Duodenal mucosa (tissue), 2 donors: ENCODE results near the gene ITPKA.

Experiments
- H3K27ac ChIP-seq: one replicate; pipeline ENCODE4 v1.7.0; 2013; ENCODE audit warnings: low read depth, low read length
- H3K27me3 ChIP-seq, 2 donors: one replicate each; pipeline ENCODE4 v1.7.0; 2013; ENCODE audit warnings: low read length in 2 of 2, control low read depth in 1 of 2; ENCODE audit not compliant: insufficient read depth in 2 of 2, control insufficient read depth in 1 of 2
- H3K36me3 ChIP-seq, 2 donors: one replicate each; pipeline ENCODE4 v1.7.0; 2013; ENCODE audit warnings: low read length in 2 of 2, control low read depth in 1 of 2; ENCODE audit not compliant: insufficient read depth in 2 of 2, control insufficient read depth in 1 of 2
- H3K4me1 ChIP-seq, 2 donors: one replicate each; pipeline ENCODE4 v1.7.0; 2013; ENCODE audit warnings: low read length in 2 of 2, control low read depth in 1 of 2; ENCODE audit not compliant: insufficient read depth in 2 of 2, control insufficient read depth in 1 of 2
- H3K4me3 ChIP-seq, 2 donors: one replicate each; pipeline ENCODE4 v1.7.0; 2013; ENCODE audit warnings: low read length in 2 of 2, low read depth in 1 of 2
- H3K9ac ChIP-seq, 2 donors: one replicate each; pipeline ENCODE4 v1.7.0; 2013; ENCODE audit warnings: low read length in 2 of 2, low read depth in 1 of 2
- H3K9me3 ChIP-seq, 2 donors: one replicate each; pipeline ENCODE4 v1.7.0; 2013; ENCODE audit warnings: low read length in 2 of 2, control low read depth in 1 of 2; ENCODE audit not compliant: control insufficient read depth in 1 of 2

The ITPKA gene

GRCh38 chr15:41506796-41507341, 13.2 kb downstream of the ITPKA start:
- Histone ChIP-seq H3K27ac (no peak overlapping the region), H3K36me3 (peaks cover 0 to 15% of the 10 kb centered on the region in 2 donors), H3K4me1 (peaks cover 23 to 24% of the 10 kb centered on the region in 2 donors), H3K27me3 (peaks cover 5 to 8% of the 10 kb centered on the region in 2 donors), H3K9ac (peak overlapping the region in 1 of 2 donors; percentile 7), H3K4me3 (no peak overlapping the region), H3K9me3 (no peaks in the 10 kb centered on the region)

- peak overlapping the region; percentile 30 for H3K27ac ChIP-seq
- no peak overlapping the region for H3K4me3 ChIP-seq
- peaks cover 23 to 32% of the 10 kb centered on the region in 2 donors for H3K4me1 ChIP-seq
- H3K9ac ChIP-seq, result peak overlapping the region; percentile 7 to 25
- H3K9me3 ChIP-seq, result no peaks in the 10 kb centered on the region
- H3K27me3 ChIP-seq, result peaks cover 0 to 4% of the 10 kb centered on the region in 2 donors
- H3K36me3 ChIP-seq, result peaks cover 0 to 11% of the 10 kb centered on the region in 2 donors
Measured at GRCh38 chr15:41507820-41508290, 14.2 kb downstream of the ITPKA start.

GRCh38 chr15:41510728-41511127, 17.1 kb downstream of the ITPKA start:
- peaks cover 0 to 4% of the 10 kb centered on the region in 2 donors for H3K27me3 ChIP-seq
- H3K36me3 ChIP-seq, result no peaks in the 10 kb centered on the region
- H3K9me3 ChIP-seq, result no peaks in the 10 kb centered on the region
- peak overlapping the region in 1 of 2 donors; percentile 44 for H3K9ac ChIP-seq
- H3K27ac ChIP-seq, result peak overlapping the region; percentile 10
- peak overlapping the region; percentile 22 to 81 for H3K4me3 ChIP-seq
- peaks cover 21 to 44% of the 10 kb centered on the region in 2 donors for H3K4me1 ChIP-seq

- H3K9me3 ChIP-seq, result no peaks in the 10 kb centered on the region
- H3K27ac ChIP-seq, result peak overlapping the region; percentile 10
- peaks cover 21 to 44% of the 10 kb centered on the region in 2 donors for H3K4me1 ChIP-seq
- no peaks in the 10 kb centered on the region for H3K36me3 ChIP-seq
- peak overlapping the region; percentile 72 to 73 for H3K9ac ChIP-seq
- H3K27me3 ChIP-seq, result peaks cover 0 to 4% of the 10 kb centered on the region in 2 donors
- peak overlapping the region; percentile 78 to 81 for H3K4me3 ChIP-seq
Measured at GRCh38 chr15:41511331-41511898, 17.7 kb downstream of the ITPKA start.

GRCh38 chr15:41511899-41512369, 18.3 kb downstream of the ITPKA start:
- no peaks in the 10 kb centered on the region for H3K9me3 ChIP-seq
- no peaks in the 10 kb centered on the region for H3K36me3 ChIP-seq
- peaks cover 0 to 4% of the 10 kb centered on the region in 2 donors for H3K27me3 ChIP-seq
- no peak overlapping the region for H3K27ac ChIP-seq
- H3K4me3 ChIP-seq, result peak overlapping the region; percentile 78 to 81
- peak overlapping the region; percentile 61 to 73 for H3K9ac ChIP-seq
- H3K4me1 ChIP-seq, result peaks cover 21 to 41% of the 10 kb centered on the region in 2 donors

GRCh38 chr15:41512512-41512939, 18.9 kb downstream of the ITPKA start:
- H3K36me3 ChIP-seq, result peaks cover 0 to 5% of the 10 kb centered on the region in 2 donors
- peak overlapping the region; percentile 61 to 73 for H3K9ac ChIP-seq
- no peaks in the 10 kb centered on the region for H3K9me3 ChIP-seq
- peaks cover 0 to 4% of the 10 kb centered on the region in 2 donors for H3K27me3 ChIP-seq
- H3K27ac ChIP-seq, result no peak overlapping the region
- H3K4me1 ChIP-seq, result peaks cover 15 to 35% of the 10 kb centered on the region in 2 donors
- H3K4me3 ChIP-seq, result peak overlapping the region; percentile 78 to 81

GRCh38 chr15:41512940-41513505, 19.3 kb downstream of the ITPKA start:
- H3K27me3 ChIP-seq, result peaks cover 0 to 4% of the 10 kb centered on the region in 2 donors
- H3K4me1 ChIP-seq, result peaks cover 11 to 31% of the 10 kb centered on the region in 2 donors
- H3K9me3 ChIP-seq, result no peaks in the 10 kb centered on the region
- peaks cover 0 to 10% of the 10 kb centered on the region in 2 donors for H3K36me3 ChIP-seq
- no peak overlapping the region for H3K27ac ChIP-seq
- H3K9ac ChIP-seq, result peak overlapping the region; percentile 61 to 73
- peak overlapping the region; percentile 78 to 81 for H3K4me3 ChIP-seq

GRCh38 chr15:41513506-41514227, 20.0 kb downstream of the ITPKA start, which contains the start of gene LTK:
TSS of gene LTK (minus strand) at chr15:41513827. CDS start at chr15:41513709, 118 bp downstream.
- H3K9ac ChIP-seq, result peak within 1 kb of the TSS; percentile 61 to 73
- H3K27ac ChIP-seq, result no peak within 1 kb of the TSS
- H3K9me3 ChIP-seq, result no peaks in the 10 kb centered on the region
- H3K4me1 ChIP-seq, result peaks cover 11 to 29% of the 10 kb centered on the region in 2 donors
- peaks cover 0 to 4% of the 10 kb centered on the region in 2 donors for H3K27me3 ChIP-seq
- peaks cover 0 to 11% of the 10 kb centered on the region in 2 donors for H3K36me3 ChIP-seq
- peak within 1 kb of the TSS; percentile 78 to 81 for H3K4me3 ChIP-seq

- peaks cover 8 to 11% of the 10 kb centered on the region in 2 donors for H3K4me1 ChIP-seq
- no peaks in the 10 kb centered on the region for H3K27me3 ChIP-seq
- H3K27ac ChIP-seq, result no peak overlapping the region
- no peak overlapping the region for H3K9ac ChIP-seq
- H3K9me3 ChIP-seq, result no peaks in the 10 kb centered on the region
- peaks cover 0 to 36% of the 10 kb centered on the region in 2 donors for H3K36me3 ChIP-seq
- no peak overlapping the region for H3K4me3 ChIP-seq
Measured at GRCh38 chr15:41517895-41518449, 24.3 kb downstream of the ITPKA start.
